ENCODE measurements around the gene SP5. TPM values are rescaled to one million over a fixed set of nuclear protein-coding genes. Genes with fewer than 3 reads are reported as not detected.

The SP5 gene
- total and polyA plus RNA-seq, 2 donors (not counting 1 experiment from before 2014, with no cell fraction given), result not detected

DNA sequence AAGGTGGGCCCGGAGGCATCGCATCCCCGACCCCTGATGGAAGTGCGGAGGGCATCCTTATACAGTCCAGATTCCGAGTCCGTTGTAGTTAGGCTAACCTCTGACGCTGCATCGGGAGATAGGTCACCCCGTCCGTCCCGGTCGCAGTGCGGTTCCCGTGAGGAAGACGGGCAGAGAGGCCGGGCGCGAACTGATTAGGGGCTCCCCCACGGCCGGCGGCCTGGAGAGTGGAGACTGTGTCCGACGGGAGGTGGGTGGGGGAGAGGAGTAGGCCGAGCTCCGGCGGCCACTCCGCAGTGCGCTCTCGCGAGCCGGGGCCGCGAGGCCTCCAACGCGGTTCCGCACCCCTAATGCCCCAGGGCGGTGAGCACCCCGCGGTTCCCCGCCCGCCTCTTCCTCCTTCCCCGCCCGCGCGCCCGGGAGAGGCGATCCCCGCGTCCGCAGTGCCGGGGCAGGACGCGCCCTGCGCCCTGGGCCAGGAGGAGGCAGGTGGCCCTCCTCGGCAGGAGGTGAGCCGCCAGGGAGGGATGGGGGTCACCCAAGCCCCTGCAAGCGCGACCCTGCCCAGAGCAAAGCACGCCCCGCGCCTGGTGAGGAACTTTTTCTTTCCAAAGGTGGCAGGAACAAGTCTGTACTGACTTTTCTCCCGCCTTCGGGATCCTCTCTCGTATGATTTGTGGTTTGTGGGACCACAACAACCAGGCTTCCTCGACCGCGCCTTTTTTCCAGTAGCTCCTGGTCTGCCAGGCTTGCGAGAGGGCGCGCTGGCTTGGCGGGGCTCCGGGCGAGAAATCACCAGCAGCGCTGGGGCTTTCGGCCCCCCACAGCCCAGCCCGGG lies 1.4 kb upstream of the SP5 start:
- intact Hi-C loops (cut with micrococcal nuclease), result no loop called here
- CTCF ChIA-PET, result no interaction called here
- Histone ChIP-seq H3K4me2 (replicated peaks; ENCODE audit: low read depth, low read length, poor library complexity, severe bottlenecking) (peak overlapping the region; percentile 76), H3K9ac (ENCODE audit: low read length) (peak overlapping the region; percentile 32), H3K27ac (ENCODE audit: low read length in 2 of 2) (no peak overlapping the region), H3K4me3 (ENCODE audit: control extremely low read depth in 1 of 5, extremely low read depth in 1 of 5, insufficient read depth in 1 of 5, low read depth in 2 of 5, low read length in 4 of 5) (no peak overlapping the region), H3K27me3 (replicated peaks in 1 of 4; ENCODE audit: control extremely low read depth in 1 of 4, control insufficient read depth in 3 of 4, insufficient read depth in 4 of 4, low read length in 3 of 4) (peaks cover 0 to 74% (median 37%) of the 10 kb centered on the region in 4 experiments), H3K36me3 (replicated peaks in 1 of 2; ENCODE audit: control extremely low read depth in 1 of 2, control insufficient read depth in 1 of 2, extremely low read depth in 1 of 2, insufficient read depth in 2 of 2, low read length in 1 of 2) (no peaks in the 10 kb centered on the region), H3K4me1 (ENCODE audit: control insufficient read depth in 2 of 2, insufficient read depth in 2 of 2, low read length in 2 of 2) (peaks cover 21 to 25% of the 10 kb centered on the region in 2 donors), H4K20me1 (ENCODE audit: control insufficient read depth, insufficient read depth, low read length, poor library complexity, severe bottlenecking) (no peaks in the 10 kb centered on the region), H2AFZ (ENCODE audit: insufficient read depth, low read depth, low read length, poor library complexity, severe bottlenecking) (no peak overlapping the region), H3K9me3 (ENCODE audit: control extremely low read depth in 1 of 3, control insufficient read depth in 2 of 3, insufficient read depth in 1 of 3, low read length in 2 of 3) (peaks cover 0 to 19% (median 0%) of the 10 kb centered on the region in 3 donors), H3K79me2 (ENCODE audit: control insufficient read depth, insufficient read depth, low read length) (no peaks in the 10 kb centered on the region)
- Mint-ChIP-seq H3K4me1 (peaks cover 21% of the 10 kb centered on the region), H3K27me3 (peaks cover 61% of the 10 kb centered on the region), H3K4me3 (peak overlapping the region; percentile 39), H3K9me3 (ENCODE audit: insufficient read depth) (no peaks in the 10 kb centered on the region), H3K27ac (no peak overlapping the region)
- ATAC-seq (ENCODE audit: low read depth), result no peak
- POLR2A ChIA-PET, result no interaction called here
- 5% methylated on average over 69 of the region's 76 CpGs for WGBS (ENCODE audit: insufficient coverage)
- TF ChIP-seq, protein P1, sequence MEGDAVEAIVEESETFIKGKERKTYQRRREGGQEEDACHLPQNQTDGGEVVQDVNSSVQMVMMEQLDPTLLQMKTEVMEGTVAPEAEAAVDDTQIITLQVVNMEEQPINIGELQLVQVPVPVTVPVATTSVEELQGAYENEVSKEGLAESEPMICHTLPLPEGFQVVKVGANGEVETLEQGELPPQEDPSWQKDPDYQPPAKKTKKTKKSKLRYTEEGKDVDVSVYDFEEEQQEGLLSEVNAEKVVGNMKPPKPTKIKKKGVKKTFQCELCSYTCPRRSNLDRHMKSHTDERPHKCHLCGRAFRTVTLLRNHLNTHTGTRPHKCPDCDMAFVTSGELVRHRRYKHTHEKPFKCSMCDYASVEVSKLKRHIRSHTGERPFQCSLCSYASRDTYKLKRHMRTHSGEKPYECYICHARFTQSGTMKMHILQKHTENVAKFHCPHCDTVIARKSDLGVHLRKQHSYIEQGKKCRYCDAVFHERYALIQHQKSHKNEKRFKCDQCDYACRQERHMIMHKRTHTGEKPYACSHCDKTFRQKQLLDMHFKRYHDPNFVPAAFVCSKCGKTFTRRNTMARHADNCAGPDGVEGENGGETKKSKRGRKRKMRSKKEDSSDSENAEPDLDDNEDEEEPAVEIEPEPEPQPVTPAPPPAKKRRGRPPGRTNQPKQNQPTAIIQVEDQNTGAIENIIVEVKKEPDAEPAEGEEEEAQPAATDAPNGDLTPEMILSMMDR (IDR thresholded peaks at IDR 0.05), result no peak
- no peak for TF ChIP-seq EZH2 (IDR thresholded peaks at IDR 0.05; ENCODE audit: borderline replicate concordance, insufficient read depth, low read depth, low read length, poor library complexity, severe bottlenecking)
- peak; percentile 11 for DNase-seq

Measured in B cell (primary cell).